Upper lobe of right lung (tissue), 1 donor: ENCODE results near the gene ORMDL1. TPM values are rescaled to one million over a fixed set of nuclear protein-coding genes. Genes with fewer than 3 reads are reported as not detected.

ENCODE experiments used
- ATAC-seq: fragments of 200-7000 bp; cut with Tn5 transposase; one replicate; pipeline ENCODE4 v1.9.1; 2020; ENCODE audit warnings: mild to moderate bottlenecking, moderate library complexity
- DNase-seq: peaks from one replicate; pipeline ENCODE4 v3.0.0-alpha.2; 2020
- H3K27ac ChIP-seq: fragments of 200-600 bp; one replicate; pipeline ENCODE4 v1.8.0; 2022
- H3K27me3 ChIP-seq: fragments of 200-600 bp; one replicate; pipeline ENCODE4 v1.8.0; 2022; ENCODE audit warnings: mild to moderate bottlenecking
- H3K36me3 ChIP-seq: fragments of 200-600 bp; one replicate; pipeline ENCODE4 v1.8.0; 2022
- H3K4me1 ChIP-seq: fragments of 200-600 bp; one replicate; pipeline ENCODE4 v1.8.0; 2022
- H3K4me3 ChIP-seq: fragments of 200-600 bp; one replicate; pipeline ENCODE4 v1.8.0; 2022; ENCODE audit warnings: mild to moderate bottlenecking
- H3K9me3 ChIP-seq: fragments of 200-600 bp; one replicate; pipeline ENCODE4 v1.8.0; 2022
- intact Hi-C: fragments of 100-400 bp; cut with DNase I; formaldehyde crosslinking; loops from one replicate; pipeline ENCODE4 v1.11.0; 2022
- total RNA-seq: library from RNA; stranded (reverse); fragmentation: NEBNext Ultra II Directional; extraction: Animal tissue kit (Norgen Biotek cat#: 25700); gene quantifications from one replicate; pipeline ENCODE4 v1.2.1, GENCODE V29; 2021
- TF ChIP-seq, protein P1 (sequence below): fragments of 200-600 bp; IDR thresholded peaks from one replicate; pipeline ENCODE4 v1.8.0; 2022; ENCODE audit warnings: antibody characterized with exemption
- donor health status: DM: no; HTN: yes; CAD: no; lungs with severe emphysema.

ORMDL1 gene
- total RNA-seq, 1 donor from 2014 or later: 65.0 TPM

- H3K9me3 ChIP-seq: no peaks in the 10 kb centered on the region
- no peaks in the 10 kb centered on the region for H3K4me1 ChIP-seq
- H3K27me3 ChIP-seq: no peaks in the 10 kb centered on the region
- H3K4me3 ChIP-seq: no peak overlapping the region
- DNase-seq (no peak), ATAC-seq (peak; percentile 81)
- H3K36me3 ChIP-seq: peaks cover 84% of the 10 kb centered on the region
- TF ChIP-seq, protein P1, sequence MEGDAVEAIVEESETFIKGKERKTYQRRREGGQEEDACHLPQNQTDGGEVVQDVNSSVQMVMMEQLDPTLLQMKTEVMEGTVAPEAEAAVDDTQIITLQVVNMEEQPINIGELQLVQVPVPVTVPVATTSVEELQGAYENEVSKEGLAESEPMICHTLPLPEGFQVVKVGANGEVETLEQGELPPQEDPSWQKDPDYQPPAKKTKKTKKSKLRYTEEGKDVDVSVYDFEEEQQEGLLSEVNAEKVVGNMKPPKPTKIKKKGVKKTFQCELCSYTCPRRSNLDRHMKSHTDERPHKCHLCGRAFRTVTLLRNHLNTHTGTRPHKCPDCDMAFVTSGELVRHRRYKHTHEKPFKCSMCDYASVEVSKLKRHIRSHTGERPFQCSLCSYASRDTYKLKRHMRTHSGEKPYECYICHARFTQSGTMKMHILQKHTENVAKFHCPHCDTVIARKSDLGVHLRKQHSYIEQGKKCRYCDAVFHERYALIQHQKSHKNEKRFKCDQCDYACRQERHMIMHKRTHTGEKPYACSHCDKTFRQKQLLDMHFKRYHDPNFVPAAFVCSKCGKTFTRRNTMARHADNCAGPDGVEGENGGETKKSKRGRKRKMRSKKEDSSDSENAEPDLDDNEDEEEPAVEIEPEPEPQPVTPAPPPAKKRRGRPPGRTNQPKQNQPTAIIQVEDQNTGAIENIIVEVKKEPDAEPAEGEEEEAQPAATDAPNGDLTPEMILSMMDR: peak; percentile 60
- no peak overlapping the region for H3K27ac ChIP-seq
- intact Hi-C loops: no loop called here
These were observed 33.0 kb downstream of the ORMDL1 start for GRCh38 chr2:189751080-189751658.

DNA sequence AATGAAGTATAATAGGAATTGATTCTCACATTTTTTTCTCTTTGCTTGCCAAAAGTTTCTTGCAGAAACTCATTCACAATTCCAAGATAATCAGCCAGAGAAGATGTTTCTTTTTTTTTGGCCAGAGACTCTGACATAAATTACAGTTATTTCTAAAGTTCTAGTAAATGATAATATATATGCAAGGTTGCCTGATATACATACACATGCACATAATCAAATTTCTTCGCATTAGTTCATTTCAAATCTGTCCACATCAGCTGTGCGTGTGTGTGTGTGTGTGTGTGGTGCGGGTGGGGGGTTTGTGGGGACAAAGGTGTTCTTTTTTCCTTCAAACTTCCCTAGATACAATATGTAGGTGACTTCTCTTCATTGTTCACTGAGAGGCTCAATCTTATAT is 54.7 kb downstream of the ORMDL1 start:
- TF ChIP-seq, protein P1: no peak

DNA sequence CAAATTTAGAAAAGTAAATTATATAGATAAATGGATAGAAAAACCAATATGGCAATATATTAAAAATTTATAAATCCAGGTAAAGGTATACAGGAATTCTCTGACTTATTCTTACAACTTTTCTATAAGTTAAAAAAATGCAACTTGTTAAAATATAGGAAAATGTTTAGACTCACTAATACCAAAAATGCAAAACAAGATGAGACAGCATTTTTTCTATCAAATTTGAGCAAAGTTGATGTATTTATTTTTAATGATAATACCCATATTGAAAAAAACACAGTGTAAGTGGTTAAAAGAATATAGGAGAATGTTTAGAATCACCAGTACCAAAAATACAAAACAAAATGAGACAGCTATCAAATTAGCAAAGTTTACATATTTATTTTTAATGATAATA is 57.3 kb downstream of the ORMDL1 start:
- DNase-seq (no peak), ATAC-seq (no peak)
- Histone ChIP-seq H3K36me3 (no peaks in the 10 kb centered on the region), H3K4me3 (no peak overlapping the region), H3K4me1 (no peaks in the 10 kb centered on the region), H3K9me3 (no peaks in the 10 kb centered on the region), H3K27ac (no peak overlapping the region), H3K27me3 (no peaks in the 10 kb centered on the region)
- intact Hi-C loops: no loop called here
- TF ChIP-seq, protein P1: no peak

More for the DNA sequence above, 54.7 kb downstream of the ORMDL1 start:
- H3K27ac ChIP-seq: no peak overlapping the region
- intact Hi-C loops: no loop called here
- H3K4me1 ChIP-seq: no peaks in the 10 kb centered on the region
- H3K9me3 ChIP-seq: no peaks in the 10 kb centered on the region
- no peaks in the 10 kb centered on the region for H3K36me3 ChIP-seq
- no peak for ATAC-seq
- H3K4me3 ChIP-seq: no peak overlapping the region
- no peaks in the 10 kb centered on the region for H3K27me3 ChIP-seq
- no peak for DNase-seq

DNA sequence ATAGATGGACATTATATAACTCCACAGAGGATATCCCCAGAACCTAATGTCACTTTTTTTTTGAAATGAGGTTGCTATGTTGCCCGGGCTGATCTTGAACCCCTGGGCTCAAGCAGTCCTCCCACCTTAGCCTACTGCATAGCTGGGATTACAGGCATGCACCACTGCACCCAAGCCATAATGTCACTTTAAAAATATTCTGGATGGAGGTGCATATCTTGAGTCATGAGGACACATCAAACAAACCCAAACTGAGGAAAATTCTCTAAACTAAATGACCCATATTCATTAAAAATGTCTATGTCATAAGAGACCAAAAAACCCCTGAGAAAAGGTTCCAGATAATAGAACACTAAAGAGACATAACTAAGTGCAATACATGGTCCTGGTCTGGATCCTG is 57.9 kb downstream of the ORMDL1 start:
- Histone ChIP-seq H3K36me3 (no peaks in the 10 kb centered on the region), H3K4me3 (no peak overlapping the region), H3K27ac (no peak overlapping the region), H3K9me3 (no peaks in the 10 kb centered on the region), H3K4me1 (no peaks in the 10 kb centered on the region), H3K27me3 (no peaks in the 10 kb centered on the region)
- intact Hi-C loops: no loop called here
- ATAC-seq (no peak), DNase-seq (no peak)
- TF ChIP-seq, protein P1: no peak

DNA sequence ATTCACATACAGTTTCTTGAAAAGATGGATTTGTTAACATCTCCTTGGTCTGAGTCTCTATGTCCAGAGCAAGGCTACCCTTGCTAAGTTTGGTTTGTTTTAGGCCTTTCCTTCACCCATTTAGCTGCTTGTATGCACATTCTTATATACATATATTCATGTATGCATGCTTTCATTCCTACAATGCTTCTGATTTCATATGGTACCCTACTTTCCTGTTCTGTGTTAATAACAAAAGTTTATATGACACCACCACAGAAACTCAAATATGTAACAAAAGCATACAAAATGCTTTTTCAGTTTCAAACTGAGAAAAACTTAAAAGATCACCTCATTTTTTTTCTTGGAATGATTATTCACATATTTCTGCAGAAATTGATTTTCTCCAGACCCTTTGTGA is 60.9 kb downstream of the ORMDL1 start:
- TF ChIP-seq, protein P1: no peak
- Histone ChIP-seq H3K27me3 (no peaks in the 10 kb centered on the region), H3K27ac (no peak overlapping the region), H3K36me3 (no peaks in the 10 kb centered on the region), H3K4me3 (no peak overlapping the region), H3K4me1 (no peaks in the 10 kb centered on the region), H3K9me3 (no peaks in the 10 kb centered on the region)
- ATAC-seq (no peak), DNase-seq (no peak)
- intact Hi-C loops: no loop called here

Other genes starting within 250 kb of the ORMDL1 start
- gene SLC40A1, start 203.6 kb downstream of the ORMDL1 start, total RNA-seq: 169 TPM
- gene ASNSD1, start 122.9 kb downstream of the ORMDL1 start, total RNA-seq: 32.3 TPM
- 10.7 TPM for gene ANKAR, start 109.7 kb downstream of the ORMDL1 start, total RNA-seq
- 6.7 TPM for gene OSGEPL1, start 21.5 kb downstream of the ORMDL1 start, total RNA-seq
- 17.4 TPM for gene PMS1, start 111 bp upstream of the ORMDL1 start, total RNA-seq